ENCODE data around the gene KRTCAP2. TPM values are rescaled to one million over a fixed set of nuclear protein-coding genes. Genes with fewer than 3 reads are reported as not detected.

The KRTCAP2 gene
- polyA plus RNA-seq, 3 donors: 157 to 256 (median 247) TPM

DNA sequence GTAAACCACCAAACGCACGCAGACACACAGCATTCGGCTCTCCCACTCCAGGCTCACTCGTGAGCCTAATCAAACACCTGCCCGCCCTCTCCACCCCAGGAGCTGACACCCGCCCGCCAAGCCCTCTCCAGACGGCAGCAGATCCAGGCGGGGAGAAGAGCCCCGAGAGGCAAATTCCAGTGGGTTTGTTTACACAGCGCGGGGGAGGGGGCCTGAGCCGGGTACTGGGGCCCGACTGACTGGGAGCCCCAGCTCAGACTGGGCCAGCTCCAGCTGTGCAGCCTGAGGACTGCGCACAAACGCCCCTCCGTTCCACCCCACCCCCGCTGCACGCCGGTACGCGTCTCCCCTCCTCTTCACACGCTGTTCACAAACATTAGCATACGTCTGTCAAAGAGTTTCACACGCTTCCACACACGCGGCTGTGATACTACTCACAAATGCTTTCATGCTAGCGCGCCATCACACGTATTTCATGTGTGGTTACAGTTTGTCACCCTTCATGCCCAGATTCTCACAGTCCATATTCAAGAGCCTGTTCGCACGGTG, 46.5 kb downstream of the KRTCAP2 start:
- Histone ChIP-seq H3K36me3 (replicated peaks in 1 of 2; ENCODE audit: control insufficient read depth in 1 of 2, insufficient read depth in 2 of 2, low read length in 2 of 2) (no peaks in the 10 kb centered on the region), H2AFZ (ENCODE audit: insufficient read depth, low read depth, low read length, poor library complexity, severe bottlenecking) (peak overlapping the region; percentile 72), H3K4me1 (ENCODE audit: control insufficient read depth in 1 of 2, insufficient read depth in 2 of 2, low read length in 2 of 2) (peaks cover 25 to 33% of the 10 kb centered on the region in 2 donors), H3K9me3 (replicated peaks in 1 of 2; ENCODE audit: control insufficient read depth in 1 of 2, insufficient read depth in 1 of 2, low read length in 2 of 2) (peaks cover 0 to 17% of the 10 kb centered on the region in 2 donors), H3K27ac (ENCODE audit: low read depth in 1 of 2, low read length in 2 of 2) (no peak overlapping the region), H3K79me2 (ENCODE audit: insufficient read depth, low read length) (no peaks in the 10 kb centered on the region), H3K9ac (ENCODE audit: insufficient read depth, low read length, poor library complexity, severe bottlenecking) (no peak overlapping the region), H3K27me3 (ENCODE audit: control insufficient read depth in 2 of 2, insufficient read depth in 2 of 2, low read length in 2 of 2) (peaks cover 45 to 69% of the 10 kb centered on the region in 2 donors), H4K20me1 (ENCODE audit: insufficient read depth, low read length) (no peaks in the 10 kb centered on the region), H3K4me2 (replicated peaks; ENCODE audit: extremely low read depth, low read length, poor library complexity, severe bottlenecking) (peak overlapping the region; percentile 78), H3K4me3 (replicated peaks in 1 of 3; ENCODE audit: low read depth in 2 of 3, low read length in 3 of 3) (peak overlapping the region in 1 of 3 experiments; percentile 70)
- H3K9me3 Mint-ChIP-seq: peaks cover 0 to 22% (median 11%) of the 10 kb centered on the region in 7 donors
- H3K36me3 Mint-ChIP-seq: peaks cover 5 to 20% of the 10 kb centered on the region in 2 donors
- peak overlapping the region; percentile 76 to 89 for H3K4me3 Mint-ChIP-seq
- peaks cover 62 to 87% (median 77%) of the 10 kb centered on the region in 3 donors for H3K27me3 Mint-ChIP-seq (ENCODE audit: low read depth in 3 of 3)
- H3K27ac Mint-ChIP-seq: no peak overlapping the region
- peaks cover 34% of the 10 kb centered on the region for H3K4me1 Mint-ChIP-seq
- DNase-seq: peak in 1 of 3 donors; percentile 24
- WGBS (ENCODE audit: insufficient coverage): 14% methylated on average over 32 of the region's 32 CpGs
- TF ChIP-seq CTCF (IDR thresholded peaks at IDR 0.05): no peak
- intact Hi-C loops (cut with micrococcal nuclease): loop anchor here (5.0 kb wide), 3 partner anchors 34 to 41 kb away; no protein-coding TSS in a partner anchor

DNA sequence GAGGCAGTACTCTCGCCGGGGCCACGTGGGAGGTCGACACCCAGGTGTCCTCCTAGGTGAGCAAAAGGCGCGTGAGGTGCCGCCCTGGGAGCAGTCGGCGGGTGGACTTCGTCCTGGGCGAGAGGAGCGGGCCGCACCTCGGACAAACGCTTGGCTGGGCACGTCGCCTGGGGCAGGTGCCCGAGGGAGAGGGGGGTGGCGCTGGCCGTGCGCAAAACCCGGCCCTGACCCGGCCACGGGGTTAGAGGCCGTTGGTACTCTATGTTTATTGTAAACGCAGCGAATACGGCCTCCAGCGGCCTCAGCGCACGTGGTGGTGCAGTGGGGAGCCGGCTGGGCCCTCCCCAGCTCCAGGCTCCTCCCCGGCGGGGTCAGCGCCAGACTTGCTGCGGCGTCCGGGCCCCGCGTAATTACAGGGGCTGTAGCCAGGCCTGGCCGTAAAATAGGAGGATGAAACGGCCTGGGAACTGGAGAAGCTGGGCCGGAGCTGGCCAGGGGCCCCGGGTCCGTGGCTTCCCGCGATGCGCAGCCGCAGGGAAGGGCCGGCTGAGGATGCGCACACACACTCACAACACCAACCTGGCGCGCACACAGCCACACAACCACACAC, 47.1 kb downstream of the KRTCAP2 start:
- no peak overlapping the region for H3K27ac Mint-ChIP-seq
- peaks cover 25 to 33% of the 10 kb centered on the region in 2 donors for H3K4me1 ChIP-seq (ENCODE audit: control insufficient read depth in 1 of 2, insufficient read depth in 2 of 2, low read length in 2 of 2)
- H3K79me2 ChIP-seq (ENCODE audit: insufficient read depth, low read length): no peaks in the 10 kb centered on the region
- peak overlapping the region in 1 of 2 donors; percentile 89 for H3K4me3 Mint-ChIP-seq
- H2AFZ ChIP-seq (ENCODE audit: insufficient read depth, low read depth, low read length, poor library complexity, severe bottlenecking): no peak overlapping the region
- H3K36me3 ChIP-seq (replicated peaks in 1 of 2; ENCODE audit: control insufficient read depth in 1 of 2, insufficient read depth in 2 of 2, low read length in 2 of 2): no peaks in the 10 kb centered on the region
- no peak overlapping the region for H3K4me3 ChIP-seq (replicated peaks in 1 of 3; ENCODE audit: low read depth in 2 of 3, low read length in 3 of 3)
- WGBS (ENCODE audit: insufficient coverage): 69% methylated on average over 39 of the region's 53 CpGs
- no peak overlapping the region for H3K9ac ChIP-seq (ENCODE audit: insufficient read depth, low read length, poor library complexity, severe bottlenecking)
- H3K9me3 Mint-ChIP-seq: peaks cover 0 to 22% (median 11%) of the 10 kb centered on the region in 7 donors
- H3K9me3 ChIP-seq (replicated peaks in 1 of 2; ENCODE audit: control insufficient read depth in 1 of 2, insufficient read depth in 1 of 2, low read length in 2 of 2): peaks cover 0 to 17% of the 10 kb centered on the region in 2 donors
- H3K36me3 Mint-ChIP-seq: peaks cover 5 to 20% of the 10 kb centered on the region in 2 donors
- no peak overlapping the region for H3K4me2 ChIP-seq (replicated peaks; ENCODE audit: extremely low read depth, low read length, poor library complexity, severe bottlenecking)
- DNase-seq: no peak
- no peaks in the 10 kb centered on the region for H4K20me1 ChIP-seq (ENCODE audit: insufficient read depth, low read length)
- peaks cover 66 to 85% (median 71%) of the 10 kb centered on the region in 3 donors for H3K27me3 Mint-ChIP-seq (ENCODE audit: low read depth in 3 of 3)
- peaks cover 34% of the 10 kb centered on the region for H3K4me1 Mint-ChIP-seq
- TF ChIP-seq CTCF (IDR thresholded peaks at IDR 0.05): no peak
- peaks cover 45 to 65% of the 10 kb centered on the region in 2 donors for H3K27me3 ChIP-seq (ENCODE audit: control insufficient read depth in 2 of 2, insufficient read depth in 2 of 2, low read length in 2 of 2)
- intact Hi-C loops (cut with micrococcal nuclease): loop anchor here (5.0 kb wide), 3 partner anchors 34 to 41 kb away; no protein-coding TSS in a partner anchor
- no peak overlapping the region for H3K27ac ChIP-seq (ENCODE audit: low read depth in 1 of 2, low read length in 2 of 2)

All from CD14-positive monocyte (primary cell).